NOMO-1 treated with dmso at 0.1 percent for 144 hours (cell line): ENCODE data around the gene ATP4B.

Experiments used
- DNase-seq: peaks from one replicate; lab custom pipeline; 2025; ENCODE audit not compliant: unreplicated experiment; lab: John Stamatoyannopoulos, UW

ATP4B gene

DNA sequence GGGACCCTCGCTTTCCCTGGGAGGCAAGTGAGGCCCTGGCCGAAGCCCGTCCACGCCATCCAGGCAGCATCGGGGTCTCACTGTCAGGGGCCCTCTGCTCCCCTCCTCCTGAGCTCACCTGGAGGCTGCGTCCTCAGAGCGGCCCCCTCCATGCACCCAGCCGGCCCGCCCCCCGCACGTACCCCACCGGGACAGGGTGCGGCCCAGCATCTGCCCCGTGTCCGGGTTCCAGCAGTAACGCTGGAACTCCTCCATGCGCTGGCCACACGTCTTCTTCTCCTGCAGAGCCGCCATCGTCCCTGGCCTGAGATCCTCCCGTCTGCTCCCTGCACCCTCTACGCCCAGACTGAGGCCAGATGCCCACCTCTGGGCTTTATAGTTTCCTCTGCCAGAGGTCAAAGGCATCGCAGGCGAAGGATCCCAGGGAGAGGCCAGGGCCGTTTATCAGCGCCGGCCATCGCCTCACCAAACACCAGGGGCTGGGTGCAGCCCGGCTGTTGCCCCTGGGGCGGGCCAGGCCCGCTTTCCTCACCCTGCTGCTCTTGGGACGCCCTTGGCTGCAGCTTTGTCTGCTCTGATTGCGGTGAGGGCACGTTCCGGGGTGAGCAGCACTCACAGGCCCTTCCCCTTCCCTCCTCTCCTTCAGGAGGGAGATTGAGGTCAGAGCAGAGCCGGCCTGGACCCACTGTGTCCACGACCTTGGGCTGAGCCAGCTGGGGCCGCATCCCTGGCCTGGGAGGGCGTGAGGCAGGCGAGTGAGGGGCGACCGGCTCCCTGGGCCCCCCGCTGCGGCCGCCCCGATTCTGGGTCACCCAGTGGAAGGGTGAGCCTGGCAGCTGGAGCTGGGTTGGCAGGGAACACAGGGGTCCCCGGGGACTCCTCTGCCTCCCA lies at the start of gene ATP4B:
ATP4B (minus strand) TSS at position 348 of the 891 bp plus-strand sequence; CDS start at position 294, 54 bp downstream.
- DNase-seq: no peak

DNA sequence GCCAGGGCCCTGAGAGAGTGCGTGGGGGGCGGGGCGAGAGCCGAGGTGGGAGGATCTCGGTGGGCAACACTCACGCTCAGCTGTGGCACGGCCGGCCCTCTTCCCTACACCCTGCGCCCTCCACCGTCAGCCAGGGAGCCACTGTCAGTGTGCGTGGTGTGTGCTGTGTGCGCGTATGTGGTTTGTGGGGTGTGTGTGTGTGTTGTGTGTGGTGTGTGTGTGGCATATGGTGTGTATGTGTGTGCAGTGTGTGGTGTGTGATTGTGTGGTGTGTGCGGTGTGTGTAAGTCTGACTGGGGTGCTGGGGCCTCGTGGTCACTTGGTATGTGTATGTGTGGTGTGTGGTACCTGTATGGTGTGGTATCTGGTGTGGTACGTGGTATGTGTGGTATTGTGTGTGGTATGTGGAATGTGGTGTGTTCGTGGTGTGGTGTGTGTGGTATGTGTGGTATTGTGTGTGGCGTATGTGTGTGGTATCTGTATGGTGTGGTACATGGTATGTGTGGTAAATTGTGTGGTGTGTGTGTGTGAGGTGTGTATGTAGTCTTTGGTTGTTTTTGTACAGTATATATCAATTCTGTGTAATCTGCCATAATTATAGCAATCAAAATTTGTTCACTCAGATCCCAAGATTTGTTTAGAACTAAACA lies 14.1 kb upstream of the ATP4B start:
- no peak for DNase-seq

DNA sequence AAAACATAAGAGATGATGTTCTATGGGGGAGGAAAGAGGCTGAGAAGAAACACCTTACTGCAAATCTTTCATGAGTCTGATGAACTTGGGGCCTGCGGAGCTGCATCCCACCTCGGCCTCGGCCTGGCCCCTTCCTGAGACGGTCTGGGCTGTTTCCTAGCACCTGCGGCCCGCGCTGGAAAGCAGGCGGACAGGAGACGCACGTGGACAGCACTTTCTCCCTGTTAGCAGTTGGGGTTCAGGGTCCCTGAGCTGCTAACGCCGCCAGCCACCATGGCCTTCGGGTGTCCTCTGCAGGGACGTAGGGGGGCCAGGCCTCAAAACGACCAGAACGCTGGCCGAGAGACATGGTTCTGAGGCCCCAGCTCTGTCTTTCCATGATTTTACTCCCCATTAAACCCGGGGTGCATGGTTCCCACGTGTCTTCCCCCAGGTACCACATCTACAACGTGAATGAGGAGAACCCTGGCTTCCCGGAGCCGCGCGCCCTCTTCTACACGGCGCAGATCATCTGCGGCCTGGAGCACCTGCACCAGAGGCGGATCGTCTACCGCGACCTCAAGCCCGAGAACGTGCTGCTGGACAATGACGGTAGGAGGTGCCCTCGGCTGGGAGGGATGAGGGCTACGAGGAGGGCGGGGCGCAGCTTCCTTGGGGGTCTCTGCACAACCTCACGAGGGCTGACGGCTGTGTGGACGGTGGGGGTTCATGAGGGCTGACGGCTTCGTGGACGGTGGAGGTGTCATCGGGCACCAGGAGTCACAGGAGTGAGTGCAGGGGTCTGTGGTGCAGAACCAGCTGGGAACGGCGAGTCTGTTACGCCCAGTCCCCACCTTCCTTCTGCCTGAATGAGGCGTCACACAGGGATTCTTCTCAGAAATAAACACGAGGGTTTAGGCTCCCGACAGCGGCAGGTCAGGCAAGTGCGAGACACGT lies 13.3 kb upstream of the ATP4B start:
- DNase-seq: no peak

DNA sequence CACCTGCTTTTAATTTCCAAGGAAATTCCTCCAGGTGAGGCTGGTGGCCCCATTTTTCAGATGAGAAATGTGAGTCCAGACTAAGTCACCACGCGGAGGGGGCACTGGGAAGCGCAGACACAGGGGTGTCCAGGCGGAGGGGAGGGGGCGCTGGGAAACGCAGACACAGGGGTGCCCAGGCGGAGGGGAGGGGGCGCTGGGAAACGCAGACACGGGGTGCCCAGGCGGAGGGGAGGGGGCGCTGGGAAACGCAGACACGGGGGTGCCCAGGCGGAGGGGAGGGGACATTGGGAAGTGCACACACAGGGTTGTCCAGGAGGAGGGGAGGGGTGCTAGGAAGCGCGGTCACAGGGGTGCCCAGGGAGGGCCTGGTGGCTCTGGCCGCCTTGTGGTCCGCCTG lies 12.5 kb upstream of the ATP4B start:
- DNase-seq: no peak

DNA sequence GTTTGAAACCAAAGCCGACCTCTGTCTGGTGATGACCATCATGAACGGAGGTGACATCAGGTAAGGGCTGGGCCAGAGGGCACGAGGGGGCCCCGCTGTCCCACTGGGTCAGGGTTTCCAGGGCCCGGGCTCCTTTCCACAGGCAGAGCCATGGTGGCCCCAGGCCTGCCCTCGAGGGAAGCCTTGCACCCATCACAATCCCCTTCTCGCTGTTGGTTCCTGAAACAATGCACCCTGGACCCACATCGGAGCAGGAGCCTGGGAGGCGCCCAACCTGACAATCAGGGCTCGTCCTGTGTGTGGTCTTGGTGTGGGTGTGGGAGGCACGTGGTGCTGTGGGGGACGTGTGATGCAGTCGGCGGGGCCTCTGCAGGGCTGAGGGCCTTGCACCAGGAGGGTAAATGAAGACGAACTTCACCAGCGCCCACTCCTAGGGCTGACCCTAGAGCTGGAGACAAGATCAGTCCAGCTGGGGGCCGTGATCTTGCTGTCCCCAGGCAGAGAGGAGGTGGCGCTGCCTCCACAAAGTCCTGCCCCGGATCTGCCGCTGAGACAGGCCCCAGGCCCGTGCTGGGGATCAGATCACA lies 11.8 kb upstream of the ATP4B start:
- DNase-seq: no peak

DNA sequence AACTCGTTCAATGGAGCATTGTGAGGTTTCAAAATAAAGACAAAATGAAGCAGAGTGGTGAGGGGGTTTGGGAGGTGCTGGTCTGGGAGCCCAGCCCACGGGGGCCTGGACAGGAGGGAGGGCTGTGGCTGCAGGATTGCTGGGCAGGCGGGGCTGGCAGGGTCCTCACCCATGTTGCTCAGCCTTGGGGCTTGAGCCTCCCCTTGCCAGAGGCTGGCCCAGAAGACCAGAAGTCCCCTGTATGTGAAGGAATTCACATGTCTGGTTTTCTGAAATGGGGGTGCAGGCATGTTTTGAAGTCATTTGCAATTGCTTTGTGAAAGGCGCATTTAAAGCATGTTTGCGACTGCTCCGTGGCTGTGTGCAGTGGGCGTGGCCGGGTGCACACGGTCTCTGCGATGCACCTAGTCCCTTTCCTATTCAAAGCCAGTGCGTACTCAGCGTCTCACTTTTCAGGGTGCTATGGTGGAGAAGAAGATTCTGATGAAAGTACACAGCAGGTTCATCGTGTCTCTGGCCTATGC lies 11.3 kb upstream of the ATP4B start:
- DNase-seq: no peak

DNA sequence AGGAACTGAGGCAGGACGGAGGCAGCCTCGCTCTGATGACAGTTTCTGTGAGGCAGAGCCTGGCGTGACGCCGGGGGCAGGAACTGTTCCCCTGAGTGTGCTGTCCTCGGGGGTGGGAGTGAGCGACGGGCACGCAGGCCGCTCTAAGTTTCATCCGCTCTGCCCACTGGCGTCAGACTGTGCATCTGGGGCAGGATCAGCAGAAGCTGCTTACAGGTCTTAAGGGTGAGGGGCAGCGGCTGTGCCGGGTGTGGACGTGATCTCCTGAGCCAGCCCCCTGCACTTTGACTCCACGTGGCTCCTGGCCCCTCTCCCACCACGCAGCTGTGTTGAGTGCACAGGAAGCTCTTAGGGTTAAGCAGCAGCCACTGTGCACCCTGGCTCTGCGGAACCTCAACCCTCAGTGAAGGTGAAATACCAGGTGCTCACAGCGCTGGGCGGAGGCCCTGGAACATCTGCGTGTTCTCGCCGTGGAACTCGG lies 10.5 kb upstream of the ATP4B start:
- DNase-seq: no peak

DNA sequence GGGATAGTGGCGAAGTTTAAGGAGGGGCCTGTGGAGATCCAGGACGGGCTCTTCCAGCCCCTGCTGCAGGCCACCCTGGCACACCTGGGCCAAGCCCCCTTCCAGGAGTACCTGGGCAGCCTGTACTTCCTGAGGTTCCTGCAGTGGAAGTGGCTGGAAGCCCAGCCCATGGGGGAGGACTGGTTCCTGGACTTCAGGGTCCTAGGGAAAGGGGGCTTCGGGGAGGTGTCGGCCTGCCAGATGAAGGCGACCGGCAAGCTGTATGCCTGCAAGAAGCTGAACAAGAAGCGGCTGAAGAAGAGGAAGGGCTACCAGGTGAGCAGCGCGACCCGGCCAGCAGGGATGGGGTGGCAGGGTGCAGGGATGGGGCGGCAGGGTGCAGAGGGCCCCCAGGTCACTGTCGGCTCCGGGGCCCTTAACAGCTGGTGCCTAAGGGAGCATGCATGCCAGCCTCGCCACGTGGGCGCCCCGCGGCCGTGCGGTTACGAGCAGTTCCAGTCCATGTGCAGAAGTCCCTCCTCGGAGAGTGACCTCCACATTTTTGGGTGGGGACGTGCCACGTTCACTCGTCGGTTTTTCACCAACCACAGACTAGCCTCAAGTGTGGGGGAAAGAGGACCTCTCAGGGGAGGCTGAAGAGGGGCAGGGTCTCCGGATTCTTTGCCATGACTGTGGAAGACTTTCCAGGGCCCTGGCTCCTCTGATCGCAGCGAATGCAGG lies 9.9 kb upstream of the ATP4B start:
- DNase-seq: no peak

DNA sequence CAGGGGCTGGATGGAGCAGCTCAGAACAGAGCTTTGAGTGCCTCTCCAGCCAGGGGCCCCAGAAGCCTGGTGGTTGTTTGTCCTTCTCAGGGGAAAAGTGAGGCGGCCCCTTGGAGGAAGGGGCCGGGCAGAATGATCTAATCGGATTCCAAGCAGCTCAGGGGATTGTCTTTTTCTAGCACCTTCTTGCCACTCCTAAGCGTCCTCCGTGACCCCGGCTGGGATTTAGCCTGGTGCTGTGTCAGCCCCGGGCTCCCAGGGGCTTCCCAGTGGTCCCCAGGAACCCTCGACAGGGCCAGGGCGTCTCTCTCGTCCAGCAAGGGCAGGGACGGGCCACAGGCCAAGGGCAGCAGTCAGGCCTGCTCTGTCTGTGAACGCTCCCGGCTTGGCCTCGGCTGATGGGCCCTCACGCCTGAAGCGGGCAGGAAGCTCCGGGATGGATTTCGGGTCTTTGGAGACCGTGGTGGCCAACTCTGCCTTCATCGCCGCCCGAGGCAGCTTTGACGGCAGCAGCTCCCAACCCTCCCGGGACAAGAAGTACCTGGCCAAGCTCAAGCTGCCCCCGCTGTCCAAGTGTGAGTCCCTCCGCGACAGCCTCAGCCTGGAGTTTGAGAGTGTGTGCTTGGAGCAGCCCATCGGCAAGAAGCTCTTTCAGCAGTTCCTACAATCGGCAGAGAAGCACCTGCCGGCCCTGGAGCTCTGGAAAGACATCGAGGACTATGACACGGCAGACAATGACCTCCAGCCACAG lies 9.1 kb upstream of the ATP4B start, which contains the start of gene GRK1:
GRK1 (plus strand) TSS at position 269 of the 751 bp plus-strand sequence; CDS start at position 437, 168 bp downstream.
- no peak for DNase-seq

DNA sequence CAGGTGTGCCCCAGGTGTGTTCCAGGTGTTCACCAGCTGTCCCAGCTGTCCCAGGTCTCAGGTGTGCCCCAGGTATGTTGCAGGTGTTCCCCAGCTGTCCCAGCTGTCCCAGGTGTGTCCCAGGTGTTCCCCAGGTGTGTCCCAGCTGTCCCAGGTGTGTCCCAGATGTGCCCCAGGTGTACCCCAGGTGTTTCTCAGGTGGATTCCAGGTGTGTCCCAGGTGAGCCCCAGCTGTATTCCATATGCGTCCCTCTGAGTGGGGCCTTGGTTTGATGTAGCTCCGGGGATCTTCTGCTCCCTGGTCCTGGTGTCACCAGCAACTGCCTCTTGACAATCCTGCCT lies 8.3 kb upstream of the ATP4B start:
- DNase-seq: no peak

DNA sequence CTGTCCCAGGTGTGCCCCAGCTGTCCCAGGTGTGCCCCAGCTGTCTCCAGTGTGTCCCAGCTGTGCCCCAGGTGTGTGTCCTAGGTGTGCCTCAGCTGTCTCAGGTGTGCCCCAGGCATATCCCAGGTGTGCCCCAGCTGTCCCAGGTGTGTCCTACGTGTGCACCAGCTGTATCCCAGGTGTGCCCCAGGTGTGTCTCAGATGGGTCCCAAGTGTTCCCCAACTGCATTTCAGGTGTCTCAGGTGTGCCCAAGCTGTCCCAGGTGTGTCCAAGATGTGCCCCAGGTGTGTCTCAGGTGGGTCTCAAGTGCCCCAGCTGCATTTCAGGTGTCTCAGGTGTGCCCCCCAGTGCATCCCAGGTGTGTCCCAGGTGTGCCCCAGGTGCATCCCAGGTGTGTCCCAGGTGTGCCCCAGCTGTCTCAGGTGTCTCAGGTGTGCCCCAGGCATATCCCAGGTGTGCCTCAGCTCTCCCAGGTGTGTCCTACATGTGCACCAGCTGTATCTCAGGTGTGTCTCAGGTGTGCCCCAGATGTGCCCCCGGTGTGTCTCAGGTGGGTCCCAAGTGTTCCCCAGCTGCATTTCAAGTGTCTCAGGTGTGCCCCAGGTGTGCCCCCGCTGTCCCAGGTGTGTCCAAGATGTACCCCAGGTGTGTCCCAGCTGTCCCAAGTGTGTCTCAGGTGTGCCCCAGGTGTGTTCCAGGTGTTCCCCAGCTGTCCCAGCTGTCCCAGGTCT lies 7.8 kb upstream of the ATP4B start:
- no peak for DNase-seq

DNA sequence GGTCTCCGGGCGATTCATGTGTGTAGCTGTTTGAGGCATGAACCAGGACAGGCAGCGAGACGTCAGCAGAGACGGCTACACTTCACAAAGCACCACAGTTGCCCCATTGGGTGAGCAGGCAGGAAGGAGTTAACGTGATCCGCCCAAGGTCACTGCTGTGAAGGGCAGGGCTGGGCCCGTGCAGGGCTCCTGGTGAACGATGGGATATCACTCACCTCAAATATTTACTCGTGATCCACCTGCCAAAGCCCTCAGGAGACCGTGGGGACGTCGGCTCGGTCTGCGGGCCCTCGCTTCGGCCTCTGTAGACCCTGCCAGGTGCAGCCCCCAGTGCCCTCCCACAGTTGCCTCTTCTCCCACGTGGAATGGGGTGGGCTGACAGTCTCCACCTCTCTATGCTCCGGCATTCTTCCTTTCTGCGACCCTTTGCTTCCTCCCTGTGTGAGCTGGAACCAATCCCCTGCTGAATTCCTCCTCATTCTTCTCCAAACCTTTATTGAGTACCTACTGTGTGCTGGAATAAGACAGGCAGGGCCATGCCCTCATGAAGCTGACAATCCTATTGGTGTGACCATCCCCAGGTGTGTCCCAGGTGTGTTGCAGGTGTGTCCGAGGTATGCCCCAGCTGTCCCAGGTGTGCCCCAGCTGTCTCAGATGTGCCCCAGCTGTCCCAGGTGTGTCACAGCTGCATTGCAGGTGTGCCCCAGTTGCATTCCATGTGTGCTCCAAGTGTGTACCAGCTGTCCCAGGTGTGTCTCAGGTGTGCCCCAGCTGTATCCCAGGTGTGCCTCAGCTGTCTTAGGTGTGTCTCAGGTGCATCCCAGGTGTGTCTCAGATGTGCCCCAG lies 7.0 kb upstream of the ATP4B start:
- DNase-seq: no peak

DNA sequence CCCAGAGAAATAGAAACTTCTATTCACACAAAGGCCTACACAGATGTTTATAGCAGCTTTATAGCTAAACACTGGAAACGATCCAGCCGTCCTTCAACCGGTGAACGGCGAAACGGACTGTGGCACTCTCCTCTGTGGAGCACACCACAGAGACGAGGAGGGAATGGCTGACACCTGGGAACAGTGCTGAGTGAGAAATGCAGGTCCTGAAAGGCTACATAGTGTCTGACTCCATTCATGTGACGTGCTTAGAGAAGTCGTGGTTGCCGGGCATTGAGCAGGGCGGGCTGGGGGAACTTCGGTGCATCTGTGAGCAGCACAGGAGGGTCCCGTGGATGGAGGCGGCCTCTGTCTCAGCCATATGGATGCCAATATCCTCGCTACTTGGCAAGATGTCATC lies 5.9 kb upstream of the ATP4B start:
- DNase-seq: no peak

DNA sequence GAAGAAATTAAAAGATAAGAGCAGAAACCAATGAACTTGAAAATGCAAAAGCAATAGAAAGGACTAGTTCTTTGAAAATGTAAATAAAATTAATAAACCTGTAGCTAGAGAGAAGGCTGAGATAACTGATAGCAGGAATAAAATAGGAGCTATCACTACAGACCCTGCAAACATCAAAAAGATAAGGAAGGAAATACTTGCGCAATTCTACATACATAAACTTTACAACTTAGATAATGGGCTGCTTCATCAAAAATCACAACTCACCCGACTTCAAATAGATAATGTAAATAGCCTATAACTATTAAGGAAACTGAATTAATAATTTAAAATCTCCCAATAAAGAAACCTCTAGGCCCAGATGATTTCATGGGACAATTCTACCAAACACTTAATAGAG lies 3.5 kb upstream of the ATP4B start:
- no peak for DNase-seq

DNA sequence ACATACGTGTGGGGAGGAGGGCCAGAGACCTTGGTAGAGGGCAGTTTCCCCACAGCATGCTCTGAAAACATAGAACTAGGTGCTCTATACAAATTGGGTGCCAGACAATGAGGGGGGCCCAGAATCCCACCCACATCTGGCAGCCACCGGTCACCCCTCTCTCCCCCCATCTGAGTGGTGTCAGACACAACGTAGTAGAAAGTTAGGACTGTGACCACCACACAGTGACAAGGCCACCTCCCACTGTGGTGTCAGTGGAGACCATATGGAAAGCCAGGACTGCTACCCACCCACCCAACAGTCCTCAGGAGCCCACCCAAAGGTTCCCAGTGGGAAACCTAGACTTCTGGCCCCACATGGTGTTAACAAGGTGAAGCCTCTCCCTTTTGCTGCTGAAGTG lies 2.1 kb upstream of the ATP4B start:
- no peak for DNase-seq

DNA sequence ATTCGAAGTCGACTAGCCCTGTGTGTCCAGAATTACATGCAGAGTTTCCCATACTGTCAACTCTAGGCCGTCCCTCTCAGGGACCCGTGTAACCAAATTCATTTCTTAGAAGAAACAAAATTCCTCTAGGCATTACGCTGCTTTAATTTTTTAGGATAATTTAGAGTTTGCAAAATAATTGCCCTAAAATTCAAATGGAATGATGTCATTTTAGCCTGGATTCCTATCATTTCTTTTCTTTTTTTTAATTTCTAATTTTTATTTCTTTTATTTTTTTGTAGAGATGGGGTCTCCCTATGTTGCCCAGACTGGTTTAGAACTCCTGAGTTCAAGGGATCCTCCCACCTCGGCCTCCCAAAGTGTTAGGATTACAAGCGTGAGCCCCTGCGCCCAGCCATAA lies 1.3 kb upstream of the ATP4B start:
- DNase-seq: no peak

DNA sequence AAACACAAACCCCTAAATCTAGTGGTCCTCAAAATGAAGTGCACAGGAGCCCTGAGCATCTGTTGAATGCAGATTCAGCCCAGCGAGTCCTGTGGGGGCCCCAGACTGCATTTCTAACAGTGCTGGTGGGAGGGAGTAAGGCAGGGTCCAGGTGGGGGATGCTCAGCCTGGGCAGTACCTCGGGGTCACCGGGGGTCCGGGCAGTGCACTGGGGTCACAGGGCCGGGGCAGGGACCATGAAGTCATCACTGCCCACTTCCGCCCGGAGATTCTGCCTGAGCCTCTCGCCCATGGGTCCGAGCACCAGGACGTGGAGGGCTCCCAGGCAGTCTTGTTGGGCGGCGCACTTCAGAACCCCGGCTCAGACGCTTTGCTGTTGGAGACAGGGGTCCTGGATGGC lies 838 bp upstream of the ATP4B start:
- DNase-seq: no peak
